ENCODE measurements around the gene CCDC182. TPM values are rescaled to one million over a fixed set of nuclear protein-coding genes. Genes with fewer than 3 reads are reported as not detected.

The CCDC182 gene
- total RNA-seq, 3 donors from 2014 or later: not detected

DNA sequence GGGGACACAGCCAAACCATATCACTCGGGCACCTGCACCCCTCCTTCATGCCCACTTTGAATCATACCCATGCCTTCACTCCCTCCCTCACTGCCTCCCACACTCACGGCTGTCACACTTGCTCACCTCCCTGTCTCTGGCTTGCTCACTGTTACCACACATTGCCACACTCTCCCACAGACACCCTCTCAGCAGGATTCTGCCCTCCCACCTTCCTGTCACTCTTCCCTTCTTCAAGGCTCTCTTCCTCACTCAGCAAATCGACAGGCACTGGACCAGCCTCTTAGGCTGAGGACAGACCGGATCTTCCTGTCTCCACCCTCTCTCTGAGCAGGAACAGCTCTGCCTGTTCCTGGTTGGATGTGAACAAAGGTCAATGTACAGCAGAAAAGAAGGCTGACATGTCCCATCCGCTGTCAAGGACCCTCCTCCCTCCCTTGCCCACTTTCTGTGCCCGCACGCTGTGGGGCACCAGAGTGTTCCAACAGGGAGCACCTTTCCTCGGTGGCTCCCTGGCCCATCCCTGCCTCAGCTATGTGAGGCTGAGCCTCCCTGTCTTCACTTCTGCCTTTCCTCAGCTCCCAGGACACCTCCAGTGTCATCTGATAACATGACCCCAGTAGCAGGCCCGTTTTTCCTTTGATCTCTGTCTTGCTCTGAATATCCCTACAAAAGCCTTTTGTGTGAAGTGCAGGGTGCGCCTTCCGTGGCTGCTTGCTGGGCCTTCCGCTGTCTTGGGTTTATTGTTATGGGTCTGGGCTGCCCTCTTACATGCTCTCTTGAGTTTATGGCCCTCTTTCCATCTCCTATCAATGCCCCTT is 47.0 kb downstream of the CCDC182 start:
- H3K9me3 ChIP-seq: peaks cover 0 to 3% of the 10 kb centered on the region in 2 donors

GRCh38 chr17:57697197-57697596 is 47.9 kb downstream of the CCDC182 start:
- no peak overlapping the region for H3K27ac ChIP-seq
- no peak for TF ChIP-seq POLR2A (IDR thresholded peaks at IDR 0.05)
- TF ChIP-seq POLR2AphosphoS5 (IDR thresholded peaks at IDR 0.05): no peak
- TF ChIP-seq CTCF (IDR thresholded peaks at IDR 0.05): no peak

More for the DNA sequence above, 47.0 kb downstream of the CCDC182 start:
- Histone ChIP-seq H3K27ac (no peak overlapping the region), H3K27me3 (no peaks in the 10 kb centered on the region), H3K36me3 (no peaks in the 10 kb centered on the region), H3K4me1 (no peaks in the 10 kb centered on the region), H3K4me3 (no peak overlapping the region)
- TF ChIP-seq POLR2AphosphoS5 (IDR thresholded peaks at IDR 0.05) (no peak), CTCF (IDR thresholded peaks at IDR 0.05) (no peak), POLR2A (IDR thresholded peaks at IDR 0.05) (no peak)
- intact Hi-C loops (cut with DNase I; ENCODE audit: low total_unique reads): no loop called here
- no peak for DNase-seq (ENCODE audit: low spot score in 2 of 2)

GRCh38 chr17:57696050-57696449 is 49.0 kb downstream of the CCDC182 start:
- H3K27ac ChIP-seq: no peak overlapping the region
- H3K4me1 ChIP-seq: no peaks in the 10 kb centered on the region
- no peaks in the 10 kb centered on the region for H3K27me3 ChIP-seq
- H3K4me3 ChIP-seq: no peak overlapping the region
- H3K36me3 ChIP-seq: no peaks in the 10 kb centered on the region
- TF ChIP-seq POLR2AphosphoS5 (IDR thresholded peaks at IDR 0.05): no peak
- no peak for TF ChIP-seq POLR2A (IDR thresholded peaks at IDR 0.05)
- no peak for TF ChIP-seq CTCF (IDR thresholded peaks at IDR 0.05)
- DNase-seq (ENCODE audit: low spot score in 2 of 2): no peak
- intact Hi-C loops (cut with DNase I; ENCODE audit: low total_unique reads): no loop called here
- peaks cover 0 to 3% of the 10 kb centered on the region in 2 donors for H3K9me3 ChIP-seq

More at GRCh38 chr17:57697197-57697596, 47.9 kb downstream of the CCDC182 start:
- H3K27me3 ChIP-seq: no peaks in the 10 kb centered on the region
- no peak for DNase-seq (ENCODE audit: low spot score in 2 of 2)
- peaks cover 0 to 3% of the 10 kb centered on the region in 2 donors for H3K9me3 ChIP-seq
- intact Hi-C loops (cut with DNase I; ENCODE audit: low total_unique reads): no loop called here
- no peaks in the 10 kb centered on the region for H3K4me1 ChIP-seq
- no peaks in the 10 kb centered on the region for H3K36me3 ChIP-seq
- H3K4me3 ChIP-seq: no peak overlapping the region

Other genes starting within 250 kb of the CCDC182 start
- gene MRPS23, start 104.7 kb upstream of the CCDC182 start, total RNA-seq: 10 to 100 TPM in 1 of 3 donors, 1 to 10 TPM in 2; 7.5 to 10.7 (median 8.2) TPM
- gene CUEDC1, start 210.1 kb upstream of the CCDC182 start, total RNA-seq: 10 to 100 TPM; 13.0 to 18.0 (median 14.5) TPM
- gene VEZF1, start 243.0 kb upstream of the CCDC182 start, total RNA-seq: 10 to 100 TPM; 55.5 to 76.5 (median 66.9) TPM